H9 (cell line): ENCODE results near the gene ASPN. TPM values are rescaled to one million over a fixed set of nuclear protein-coding genes. Genes with fewer than 3 reads are reported as not detected.
A peak's percentile ranks its signal among the peaks of the same experiment; 100 is the strongest.

ENCODE experiments used
- DNase-seq: peaks from one replicate; pipeline ENCODE4 v3.0.0-alpha.2; 2017
- H2AFZ ChIP-seq: one replicate; pipeline ENCODE4 v1.6.1; 2013; ENCODE audit warnings: mild to moderate bottlenecking, low read length, control low read depth, moderate library complexity
- H2AK5ac ChIP-seq: 2 replicates; pipeline ENCODE4 v1.6.1; 2013; ENCODE audit warnings: low read length, control low read depth, mixed read lengths; ENCODE audit not compliant: insufficient read length
- H2BK120ac ChIP-seq: one replicate; pipeline ENCODE4 v1.6.1; 2013; ENCODE audit warnings: low read depth, mild to moderate bottlenecking, low read length, control low read depth, inconsistent platforms; ENCODE audit not compliant: poor library complexity, severe bottlenecking
- H2BK12ac ChIP-seq: 2 replicates; pipeline ENCODE4 v1.6.1; 2013; ENCODE audit warnings: low read length, control low read depth, mixed read lengths, low read depth; ENCODE audit not compliant: insufficient read length
- H2BK15ac ChIP-seq: 2 replicates; pipeline ENCODE4 v1.6.1; 2013; ENCODE audit warnings: low read depth, low read length, control low read depth
- H2BK20ac ChIP-seq: one replicate; pipeline ENCODE4 v1.6.1; 2013; ENCODE audit warnings: low read depth, mild to moderate bottlenecking, low read length, control low read depth, inconsistent platforms; ENCODE audit not compliant: poor library complexity, severe bottlenecking
- H2BK5ac ChIP-seq: 2 replicates; pipeline ENCODE4 v1.6.1; 2013; ENCODE audit warnings: low read length, control low read depth, mixed read lengths; ENCODE audit not compliant: insufficient read length
- H3K14ac ChIP-seq: 2 replicates; pipeline ENCODE4 v1.6.1; 2013; ENCODE audit warnings: low read length, control low read depth; ENCODE audit not compliant: insufficient read depth
- H3K18ac ChIP-seq: 2 replicates; pipeline ENCODE4 v1.6.1; 2013; ENCODE audit warnings: low read depth, mild to moderate bottlenecking, mixed read lengths, low read length, control low read depth; ENCODE audit not compliant: insufficient read length
- H3K23ac ChIP-seq: 2 replicates; pipeline ENCODE4 v1.6.1; 2013; ENCODE audit warnings: low read length, control low read depth, mixed read lengths, low read depth; ENCODE audit not compliant: insufficient read length
- H3K23me2 ChIP-seq: 2 replicates; pipeline ENCODE4 v1.6.1; 2013; ENCODE audit warnings: low read depth, mild to moderate bottlenecking, mixed read lengths, low read length, control low read depth; ENCODE audit not compliant: insufficient read length, poor library complexity, severe bottlenecking
- H3K27ac ChIP-seq: 2 replicates; pipeline ENCODE4 v1.5.1; 2013; ENCODE audit warnings: low read length, control low read depth, mixed read lengths, low read depth; ENCODE audit not compliant: insufficient read length
- H3K27me3 ChIP-seq: 2 replicates; pipeline ENCODE4 v1.6.1; 2013; ENCODE audit warnings: low read length, control low read depth, inconsistent platforms; ENCODE audit not compliant: insufficient read depth
- H3K4ac ChIP-seq: 2 replicates; pipeline ENCODE4 v1.6.1; 2013; ENCODE audit warnings: low read depth, mild to moderate bottlenecking, control low read depth, inconsistent platforms, low read length, moderate library complexity
- H3K4me1 ChIP-seq: 2 replicates; pipeline ENCODE4 v1.6.1; 2013; ENCODE audit warnings: low read length, control low read depth, inconsistent platforms; ENCODE audit not compliant: insufficient read depth
- H3K4me2 ChIP-seq: 2 replicates; pipeline ENCODE4 v1.6.1; 2013; ENCODE audit warnings: low read length, control low read depth, mixed read lengths; ENCODE audit not compliant: insufficient read length, insufficient read depth
- H3K56ac ChIP-seq: 2 replicates; pipeline ENCODE4 v1.6.1; 2013; ENCODE audit warnings: low read depth, mild to moderate bottlenecking, mixed read lengths, low read length, control low read depth; ENCODE audit not compliant: insufficient read length
- H3K79me1 ChIP-seq: 2 replicates; pipeline ENCODE4 v1.6.1; 2013; ENCODE audit warnings: low read depth, mild to moderate bottlenecking, moderate library complexity, low read length, control low read depth, inconsistent platforms; ENCODE audit not compliant: insufficient read depth, poor library complexity, severe bottlenecking
- H3K79me2 ChIP-seq: 2 replicates; pipeline ENCODE4 v1.6.1; 2013; ENCODE audit warnings: low read length, control low read depth, inconsistent platforms; ENCODE audit not compliant: insufficient read depth
- H3K9ac ChIP-seq: 2 replicates; pipeline ENCODE4 v1.6.1; 2013; ENCODE audit warnings: low read length, control low read depth, mixed read lengths; ENCODE audit not compliant: insufficient read length; ENCODE audit errors: extremely low read depth
- H3K9me3 ChIP-seq: one replicate; pipeline ENCODE4 v1.6.1; 2013; ENCODE audit warnings: low read depth, low read length, inconsistent platforms; ENCODE audit not compliant: control insufficient read depth
- H3T11ph ChIP-seq: one replicate; pipeline ENCODE4 v1.6.1; 2013; ENCODE audit warnings: mild to moderate bottlenecking, low read length, control low read depth, inconsistent platforms
- H4K20me1 ChIP-seq: one replicate; pipeline ENCODE4 v1.6.1; 2013; ENCODE audit not compliant: control insufficient read depth, insufficient read length, insufficient read depth
- H4K5ac ChIP-seq: 2 replicates; pipeline ENCODE4 v1.6.1; 2013; ENCODE audit warnings: low read depth, mild to moderate bottlenecking, mixed read lengths, low read length, control low read depth; ENCODE audit not compliant: insufficient read length
- H4K8ac ChIP-seq: replicated peaks from 2 replicates; pipeline ENCODE4 v1.6.1; 2013; ENCODE audit warnings: low read length, control low read depth, mixed read lengths, low read depth; ENCODE audit not compliant: insufficient read length
- H4K91ac ChIP-seq: 2 replicates; pipeline ENCODE4 v1.6.1; 2013; ENCODE audit warnings: low read depth, mild to moderate bottlenecking, moderate library complexity, mixed read lengths, low read length, control low read depth; ENCODE audit not compliant: insufficient read length
- H3K27ac Mint-ChIP-seq, 3 experiments: 2 replicates in 2 of 3; 3 replicates in 1 of 3; pipeline ENCODE4 v1.8.0; 2020 to 2021; ENCODE audit warnings: mixed read lengths in 3 of 3, mild to moderate bottlenecking in 1 of 3, moderate library complexity in 1 of 3
- H3K27me3 Mint-ChIP-seq: 2 replicates; pipeline ENCODE4 v1.8.0; 2021; ENCODE audit warnings: low read depth, mild to moderate bottlenecking, moderate library complexity, mixed read lengths
- H3K36me3 Mint-ChIP-seq, 3 experiments: 2 replicates in 2 of 3; 3 replicates in 1 of 3; pipeline ENCODE4 v1.8.0; 2020 to 2021; ENCODE audit warnings: low read depth in 3 of 3, mixed read lengths in 3 of 3; ENCODE audit not compliant: insufficient read depth in 1 of 3
- H3K4me1 Mint-ChIP-seq, 2 experiments: 2 replicates each; pipeline ENCODE4 v1.8.0; 2020; ENCODE audit warnings: mixed read lengths in 2 of 2
- H3K4me3 Mint-ChIP-seq, 2 experiments: 2 replicates in 1 of 2; 3 replicates in 1 of 2; pipeline ENCODE4 v1.8.0; 2020 to 2021; ENCODE audit warnings: mild to moderate bottlenecking in 2 of 2, mixed read lengths in 2 of 2, moderate library complexity in 1 of 2
- H3K9me3 Mint-ChIP-seq, 2 experiments: 2 replicates in 1 of 2; 3 replicates in 1 of 2; pipeline ENCODE4 v1.8.0; 2020; ENCODE audit warnings: mild to moderate bottlenecking in 2 of 2, mixed read lengths in 2 of 2, moderate library complexity in 1 of 2
- CTCF ChIP-seq: fragments of 200-600 bp; sonication (generic); conservative IDR thresholded peaks from 3 replicates; pipeline ENCODE4 v1.8.0; 2021; ENCODE audit warnings: antibody characterized with exemption, mild to moderate bottlenecking
- WGBS: extraction: QIAGEN DNeasy Blood & Tissue Kit; methylation state at CpG from one replicate; pipeline ENCODE4 v1.1.7; 2013; ENCODE audit warnings: missing lambda C conversion rate, low lambda C conversion rate, mixed read lengths; ENCODE audit not compliant: insufficient read length; ENCODE audit errors: extremely low coverage; 5-methylcytosine and 5-hydroxymethylcytosine counted together
- total RNA-seq: library from RNA; stranded (reverse); gene quantifications from 2 replicates; pipeline ENCODE4 v1.2.1, GENCODE V29; 2021

Gene ASPN
- total RNA-seq, 1 experiment from 2014 or later = not detected

- Mint-ChIP-seq H3K4me1 (peaks cover 10 to 16% of the 10 kb centered on the region in 2 experiments), H3K36me3 (no peaks in the 10 kb centered on the region), H3K9me3 (no peaks in the 10 kb centered on the region), H3K27ac (peak overlapping the region in 1 of 3 experiments; percentile 17; a peak in 2 of 7 replicates), H3K27me3 (no peaks in the 10 kb centered on the region), H3K4me3 (no peak overlapping the region)
- Histone ChIP-seq H2BK20ac (no peak overlapping the region), H2BK15ac (no peak overlapping the region), H2BK120ac (no peak overlapping the region), H3K18ac (no peak overlapping the region), H3K79me2 (no peaks in the 10 kb centered on the region), H3T11ph (no peak overlapping the region), H2AFZ (no peak overlapping the region), H4K8ac (no peak overlapping the region), H3K4me2 (no peak overlapping the region), H3K23me2 (no peaks in the 10 kb centered on the region), H2BK12ac (no peak overlapping the region), H2AK5ac (no peak overlapping the region), H3K56ac (no peak overlapping the region), H3K23ac (no peak overlapping the region), H3K27me3 (no peaks in the 10 kb centered on the region), H3K9me3 (no peaks in the 10 kb centered on the region), H2BK5ac (no peak overlapping the region), H3K4me1 (peaks cover 2% of the 10 kb centered on the region; the same call in 1 of the 2 replicates), H4K5ac (no peak overlapping the region), H4K91ac (no peak overlapping the region), H3K27ac (no peak overlapping the region), H3K4ac (no peak overlapping the region), H3K79me1 (no peaks in the 10 kb centered on the region), H3K14ac (no peak overlapping the region), H3K9ac (no peak overlapping the region), H4K20me1 (no peaks in the 10 kb centered on the region)
- no peak for DNase-seq
- no CpG with 5 or more reads among the region's 2 CpGs for WGBS
- no peak for TF ChIP-seq CTCF
Measured at GRCh38 chr9:92504881-92505280, 22.6 kb upstream of the ASPN start.
